ENCODE data around the gene NTMT2.

DNA sequence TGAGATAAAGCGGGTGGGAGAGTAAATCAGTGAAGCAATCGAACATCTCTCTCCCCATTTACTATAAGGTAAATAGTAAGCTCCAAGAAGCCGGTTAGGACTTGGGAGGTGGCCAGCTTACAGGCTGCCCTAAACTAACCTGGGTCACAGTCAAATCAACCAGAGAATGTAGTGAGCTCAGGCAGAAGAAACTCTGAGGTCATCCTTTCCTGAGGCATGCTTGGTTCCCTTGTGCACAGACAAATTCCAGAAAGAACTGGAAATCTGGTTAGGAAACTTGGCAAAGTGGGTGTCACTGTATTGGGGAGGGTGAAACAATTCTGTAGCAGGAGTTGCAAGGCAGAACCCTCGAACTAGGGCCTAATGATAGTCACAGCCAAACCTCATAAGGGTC lies 72.5 kb downstream of the NTMT2 start:
- TF ChIP-seq POLR2A (IDR thresholded peaks at IDR 0.05; ENCODE audit: control extremely low read depth in 1 of 2, low read depth in 2 of 2, low read length in 2 of 2) (no peak), RNF2 (IDR thresholded peaks at IDR 0.05; ENCODE audit: borderline replicate concordance, low read depth, low read length, missing control alignments, poor library complexity, severe bottlenecking) (no peak)
